ENCODE results near the gene CSMD2. TPM values are rescaled to one million over a fixed set of nuclear protein-coding genes. Genes with fewer than 3 reads are reported as not detected.

The CSMD2 gene
- total RNA-seq, 1 donor from 2014 or later = under 0.01 TPM

GRCh38 chr1:33692206-33693188, 472.5 kb downstream of the CSMD2 start:
- no peak for DNase-seq (ENCODE audit: low read depth in 2 of 2)

DNA sequence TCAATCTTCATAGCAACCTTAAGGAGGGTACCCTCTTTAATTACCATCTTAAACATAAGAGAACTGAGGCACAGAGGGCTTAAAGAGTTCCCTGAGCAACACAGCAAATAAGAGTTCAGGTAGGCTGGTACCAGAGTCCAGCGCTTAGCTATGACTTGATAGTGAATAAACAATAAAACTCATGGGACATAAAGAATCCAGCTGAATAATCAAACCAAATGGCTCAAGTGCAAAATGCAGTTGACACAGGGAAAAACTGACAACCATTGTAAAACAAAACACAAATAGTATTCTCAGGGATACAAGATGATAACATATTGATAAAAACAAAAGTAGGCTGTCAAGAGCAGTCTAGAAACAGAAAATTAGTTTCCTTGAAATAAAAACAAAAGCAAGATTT, 478.0 kb downstream of the CSMD2 start:
- DNase-seq (ENCODE audit: low read depth in 2 of 2) = no peak

- DNase-seq (ENCODE audit: low read depth in 2 of 2) = no peak
These were observed 478.5 kb downstream of the CSMD2 start for GRCh38 chr1:33686551-33686950.

DNA sequence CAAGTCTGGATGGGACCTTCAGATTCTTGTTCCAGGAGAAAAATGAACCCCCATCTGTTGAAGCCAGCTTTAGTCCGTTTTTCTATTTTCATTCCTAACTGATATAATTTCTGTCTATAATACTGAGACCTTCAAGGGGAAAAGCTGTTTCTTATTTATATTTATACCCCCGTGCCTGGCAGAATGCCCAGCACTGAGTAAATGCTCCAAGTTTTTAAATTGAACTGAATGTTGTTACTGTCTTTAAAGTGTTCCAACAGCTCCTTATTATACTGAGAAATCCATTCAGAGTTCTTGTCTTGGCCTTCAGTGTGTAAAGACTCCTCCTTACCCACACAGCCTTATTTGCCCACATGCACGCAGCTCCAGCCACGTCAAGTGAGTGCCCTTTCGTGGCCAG, 479.8 kb downstream of the CSMD2 start:
- no peak for DNase-seq (ENCODE audit: low read depth in 2 of 2)

DNA sequence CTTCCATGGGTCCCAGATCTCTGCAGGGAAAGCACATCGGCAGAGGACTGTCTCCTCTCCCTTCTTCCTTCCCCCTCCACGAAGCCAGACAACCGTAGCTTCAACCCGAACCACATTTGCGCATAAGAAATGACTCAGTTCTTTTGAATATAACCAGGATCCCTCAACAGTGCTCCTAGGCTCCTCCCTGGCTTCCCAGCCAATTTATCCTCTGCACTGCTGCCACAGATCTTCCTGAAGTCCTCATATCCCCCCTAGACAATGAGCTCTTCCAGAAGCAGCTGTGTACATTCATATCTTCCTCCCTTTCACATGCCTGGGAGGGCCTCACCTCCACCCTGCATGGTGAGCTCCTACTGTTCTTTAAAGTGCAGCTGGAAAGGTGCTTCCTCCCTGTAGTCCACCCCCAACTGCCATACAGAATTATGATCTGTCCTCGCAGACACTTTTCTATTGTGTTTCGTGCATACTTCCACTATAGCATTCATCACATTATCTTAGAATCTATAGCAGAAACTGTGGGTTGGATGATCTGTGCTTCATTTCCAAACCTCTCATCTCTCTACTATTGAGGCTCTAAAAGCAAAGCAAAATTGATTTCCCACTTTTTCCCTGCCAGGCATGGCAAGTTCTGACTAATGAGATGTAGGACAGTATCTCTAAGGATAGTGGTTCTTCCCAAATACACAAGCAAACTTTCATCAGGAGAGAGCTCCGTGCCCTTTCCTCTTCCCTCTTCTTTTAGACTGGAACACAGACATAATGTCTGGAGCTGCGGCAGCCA, 480.4 kb downstream of the CSMD2 start:
- DNase-seq (ENCODE audit: low read depth in 2 of 2) = no peak

DNA sequence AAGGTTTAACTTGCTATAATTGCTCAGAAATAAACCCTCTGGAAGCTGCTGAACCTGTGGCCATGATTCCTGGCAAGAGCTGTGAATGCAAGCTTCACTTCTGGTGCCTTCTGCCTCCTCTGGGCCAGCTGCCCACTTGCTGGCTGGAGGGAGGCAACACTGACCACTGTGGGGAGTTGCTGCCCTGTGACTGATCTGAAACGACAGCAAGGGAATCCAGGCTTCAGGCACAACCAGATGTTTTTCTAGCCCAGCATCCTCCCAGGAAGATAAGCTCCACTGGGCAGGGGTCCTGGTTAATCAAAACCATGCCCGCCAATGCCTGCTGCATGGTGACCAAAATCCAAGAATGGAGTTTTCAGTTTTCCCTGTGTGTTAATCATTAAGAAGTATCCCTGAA, 481.1 kb downstream of the CSMD2 start:
- no peak for DNase-seq (ENCODE audit: low read depth in 2 of 2)

- no peak for DNase-seq (ENCODE audit: low read depth in 2 of 2)
These were observed 482.7 kb downstream of the CSMD2 start for GRCh38 chr1:33682371-33682770.

DNA sequence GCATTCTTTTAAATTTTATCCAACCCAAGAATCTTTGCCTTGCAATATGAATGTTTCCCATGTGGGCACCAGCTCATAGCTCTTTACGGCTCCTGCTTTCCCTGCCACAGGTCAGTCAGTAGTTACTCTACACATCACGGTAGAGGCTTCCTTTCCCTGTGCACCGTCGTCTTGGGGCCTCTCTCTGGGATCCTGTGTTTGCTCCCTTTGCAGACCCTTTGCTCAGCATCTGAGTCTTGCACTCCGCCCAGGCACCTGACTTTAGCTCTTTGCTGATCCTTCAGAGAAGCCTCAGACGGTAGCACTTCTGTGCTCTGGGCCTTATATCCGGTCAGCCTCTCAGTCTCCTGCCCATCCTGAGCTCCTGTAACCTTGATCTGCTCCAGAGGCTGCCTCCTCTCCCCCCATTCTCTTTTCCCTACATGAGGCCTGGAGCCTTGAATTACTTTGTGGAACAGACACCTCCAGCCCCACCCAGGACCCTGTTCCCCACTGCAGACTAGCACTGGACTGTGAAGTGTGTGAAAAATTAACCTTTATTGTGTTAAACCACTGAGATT, 484.7 kb downstream of the CSMD2 start:
- no peak for DNase-seq (ENCODE audit: low read depth in 2 of 2)

- DNase-seq (ENCODE audit: low read depth in 2 of 2) = no peak
These were observed 494.5 kb downstream of the CSMD2 start for GRCh38 chr1:33670567-33670966.

DNA sequence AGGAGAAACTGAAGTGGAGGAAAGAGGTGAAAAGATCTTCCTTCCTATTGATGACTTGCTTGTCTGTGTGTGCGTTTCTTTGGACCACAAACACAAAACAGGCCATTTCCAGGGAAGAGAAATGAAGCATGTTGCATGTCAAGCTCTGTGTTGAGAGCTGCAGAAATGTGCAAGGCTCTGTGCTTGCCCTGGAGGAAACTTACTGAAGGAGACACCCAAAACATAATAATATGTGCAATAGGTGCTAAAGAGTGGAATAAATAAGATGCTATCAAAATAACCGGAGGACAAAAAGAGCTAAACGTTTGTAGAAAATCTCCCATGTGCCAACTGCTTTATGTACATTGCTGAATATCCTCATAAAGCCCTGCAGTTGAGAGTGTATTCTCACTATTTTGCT, 496.3 kb downstream of the CSMD2 start:
- DNase-seq (ENCODE audit: low read depth in 2 of 2) = no peak

- no peak for DNase-seq (ENCODE audit: low read depth in 2 of 2)
These were observed 497.4 kb downstream of the CSMD2 start for GRCh38 chr1:33667386-33668282.

- DNase-seq (ENCODE audit: low read depth in 2 of 2) = no peak
These were observed 498.4 kb downstream of the CSMD2 start for GRCh38 chr1:33666616-33667015.

DNA sequence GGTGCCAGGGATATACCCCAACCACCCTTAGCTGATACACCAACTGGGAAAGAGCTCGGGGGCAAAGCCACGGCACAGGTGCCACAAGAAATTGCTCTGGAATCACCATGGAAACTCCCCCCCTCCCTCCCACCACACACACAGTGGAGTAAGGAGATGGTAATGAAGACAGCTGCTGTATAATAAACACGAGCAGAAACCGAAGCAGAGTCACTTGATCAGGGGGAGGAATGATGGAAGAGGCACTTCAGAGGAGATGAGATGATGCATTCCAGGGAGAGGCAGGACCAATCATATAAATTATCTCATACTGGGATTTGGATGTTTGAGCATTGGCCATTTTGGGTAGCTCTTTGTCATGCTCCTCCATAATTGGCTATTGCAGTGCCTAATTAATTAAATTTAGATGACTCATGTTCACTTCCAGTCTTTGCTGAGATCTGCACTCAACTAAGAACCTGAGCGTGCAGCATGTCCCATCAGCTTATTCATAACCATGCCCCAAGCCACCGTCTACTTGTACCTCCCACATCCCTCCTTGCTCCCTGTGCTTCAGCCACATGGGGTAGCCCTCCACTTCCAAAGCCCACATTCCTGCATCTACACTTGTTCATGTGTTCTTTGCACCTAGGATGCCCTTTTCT, 503.1 kb downstream of the CSMD2 start:
- DNase-seq (ENCODE audit: low read depth in 2 of 2) = no peak

DNA sequence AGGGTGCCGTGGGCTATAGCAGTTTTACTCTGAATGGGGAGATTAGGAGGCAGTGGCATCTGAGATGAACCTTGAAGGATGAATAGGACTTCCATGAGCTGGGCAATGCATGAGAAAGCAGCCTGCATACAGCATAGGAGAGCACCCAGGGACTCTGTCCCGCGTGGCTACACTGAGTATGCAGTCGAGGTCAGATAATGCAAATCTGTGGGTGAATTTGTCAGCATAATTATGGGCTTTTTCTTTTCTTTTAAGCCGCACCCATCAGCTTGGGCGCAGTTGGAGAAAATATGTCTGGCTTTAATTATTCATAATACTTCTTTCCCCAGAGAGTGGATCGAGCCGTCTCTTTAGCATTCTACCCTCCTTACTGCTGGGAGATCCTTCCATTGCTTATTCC, 504.1 kb downstream of the CSMD2 start:
- no peak for DNase-seq (ENCODE audit: low read depth in 2 of 2)

- peak in 1 of 2 donors; percentile 25 for DNase-seq (ENCODE audit: low read depth in 2 of 2)
These were observed 504.8 kb downstream of the CSMD2 start for GRCh38 chr1:33660244-33660643.

DNA sequence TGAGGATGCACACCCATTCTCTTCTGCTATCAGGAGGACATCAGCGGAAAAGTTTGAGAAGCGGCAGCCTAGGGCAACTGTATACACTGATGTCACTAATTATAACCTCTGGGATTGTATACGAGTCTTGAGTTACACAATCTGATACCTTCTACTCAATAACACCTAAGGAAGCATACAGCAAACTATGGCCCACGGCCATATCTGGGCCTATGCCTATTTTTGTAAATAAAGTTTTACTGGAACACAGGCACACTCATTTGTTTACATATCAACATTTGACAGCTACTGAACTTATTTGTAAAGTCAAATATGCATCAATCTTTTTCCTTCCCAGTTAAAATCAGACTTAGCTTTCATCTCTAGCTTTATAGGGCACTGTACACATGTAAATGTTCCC, 505.4 kb downstream of the CSMD2 start:
- no peak for DNase-seq (ENCODE audit: low read depth in 2 of 2)

DNA sequence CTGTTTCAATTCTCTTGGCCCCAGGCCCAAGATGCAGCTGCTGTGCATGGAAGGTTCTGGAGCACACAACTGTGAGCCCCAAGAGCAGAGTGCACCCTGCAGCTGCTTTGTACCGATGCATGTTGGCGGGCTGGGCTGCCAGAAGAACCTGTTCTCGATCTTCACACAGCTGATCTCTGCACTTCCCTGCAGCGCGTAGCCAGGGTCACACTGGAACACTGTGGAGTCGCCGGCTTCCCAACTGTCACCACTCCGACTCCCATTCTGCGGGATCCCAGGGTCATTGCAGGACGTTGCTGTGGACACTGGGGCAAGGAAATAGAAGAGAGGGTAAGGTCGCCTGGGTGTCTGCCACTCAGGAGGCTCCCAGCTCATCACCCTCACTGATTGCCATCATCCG, 507.2 kb downstream of the CSMD2 start:
- DNase-seq (ENCODE audit: low read depth in 2 of 2) = no peak

- no peak for DNase-seq (ENCODE audit: low read depth in 2 of 2)
These were observed 508.5 kb downstream of the CSMD2 start for GRCh38 chr1:33656467-33657005.

GRCh38 chr1:33655496-33655895, 509.5 kb downstream of the CSMD2 start:
- DNase-seq (ENCODE audit: low read depth in 2 of 2) = peak in 1 of 2 donors; percentile 21

DNA sequence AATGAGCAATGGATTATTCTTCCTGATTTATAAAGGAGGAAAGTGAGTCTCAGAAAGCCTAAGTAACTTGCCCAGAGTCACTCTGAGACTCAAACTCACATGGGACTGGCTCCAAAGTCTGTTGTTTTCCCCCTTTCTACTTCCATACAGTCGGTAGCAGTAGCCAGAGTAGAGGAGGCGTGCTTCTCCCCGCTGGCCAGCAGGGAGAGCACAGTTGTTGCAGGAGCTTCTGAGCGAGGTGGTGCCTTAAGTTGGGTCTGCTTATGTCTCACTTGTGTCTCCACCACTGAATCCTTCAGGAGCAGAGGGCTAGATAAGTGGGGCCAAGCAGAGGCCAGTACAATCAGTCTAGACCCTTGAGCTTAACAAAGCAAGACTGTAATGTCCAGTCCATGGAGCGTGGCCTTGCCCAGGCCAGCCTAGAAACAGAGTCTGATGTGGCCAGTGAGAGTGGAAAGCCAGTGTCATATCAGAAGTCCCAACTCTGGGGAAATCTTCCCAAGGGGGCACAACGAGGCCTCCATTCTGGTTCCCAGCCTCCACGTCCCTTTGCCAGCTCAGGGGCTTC, 510.7 kb downstream of the CSMD2 start:
- peak; percentile 10 to 26 for DNase-seq (ENCODE audit: low read depth in 2 of 2)
